Inferior parietal cortex (tissue), 1 donor: ENCODE measurements around the gene KCNAB1.

Experiments
- DNase-seq: peaks from one replicate; pipeline ENCODE4 v3.0.0-alpha.2; 2016; ENCODE audit errors: extremely low spot score

The KCNAB1 gene

DNA sequence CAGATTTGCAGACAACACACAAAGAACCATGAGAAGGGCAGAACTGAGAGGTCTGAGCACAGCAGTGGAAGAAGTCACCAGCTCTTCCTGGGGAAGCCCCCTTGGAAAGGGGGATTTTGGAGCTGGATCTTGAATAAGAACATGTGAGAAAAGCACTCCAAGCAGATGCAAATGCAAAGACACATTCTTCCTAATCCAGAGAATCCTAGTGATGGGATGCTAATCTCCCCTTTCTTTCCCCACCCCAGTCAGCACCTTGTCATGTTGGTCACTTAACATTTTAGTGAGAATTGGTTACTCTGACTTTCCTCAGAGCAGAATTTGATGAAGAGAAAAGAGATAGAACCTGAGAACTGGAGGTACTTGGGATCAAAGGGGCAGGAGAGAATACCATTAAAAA, 286.0 kb downstream of the KCNAB1 start:
- no peak for DNase-seq

DNA sequence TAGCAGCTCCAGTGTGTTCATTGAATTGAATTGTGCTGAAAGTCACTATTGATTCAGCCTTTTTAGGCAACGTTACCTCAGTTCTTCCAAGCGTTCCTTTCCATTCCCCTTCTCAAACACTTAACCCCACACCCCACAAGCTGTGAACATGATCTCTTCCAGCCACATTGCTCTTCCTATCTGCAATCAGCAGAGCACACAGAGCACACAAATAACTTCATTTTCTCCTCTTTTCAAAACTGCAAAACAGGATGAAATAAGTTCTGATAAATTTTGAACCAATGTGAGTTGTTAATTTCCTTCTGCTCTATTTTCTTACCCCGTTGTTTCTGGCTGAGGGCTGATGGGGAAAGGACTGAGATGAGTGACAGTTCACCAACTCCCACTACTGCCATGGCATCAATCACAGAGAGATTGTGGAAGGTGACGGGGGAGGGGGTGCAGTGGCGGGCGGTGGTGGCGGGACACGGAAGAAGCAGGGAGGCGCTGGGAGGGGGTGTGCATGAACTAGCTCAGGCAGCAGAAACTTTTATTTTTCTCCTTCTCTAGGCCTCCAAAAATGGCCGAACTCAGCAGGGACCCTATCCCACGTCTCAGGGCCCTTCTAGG, 287.3 kb downstream of the KCNAB1 start:
- no peak for DNase-seq

DNA sequence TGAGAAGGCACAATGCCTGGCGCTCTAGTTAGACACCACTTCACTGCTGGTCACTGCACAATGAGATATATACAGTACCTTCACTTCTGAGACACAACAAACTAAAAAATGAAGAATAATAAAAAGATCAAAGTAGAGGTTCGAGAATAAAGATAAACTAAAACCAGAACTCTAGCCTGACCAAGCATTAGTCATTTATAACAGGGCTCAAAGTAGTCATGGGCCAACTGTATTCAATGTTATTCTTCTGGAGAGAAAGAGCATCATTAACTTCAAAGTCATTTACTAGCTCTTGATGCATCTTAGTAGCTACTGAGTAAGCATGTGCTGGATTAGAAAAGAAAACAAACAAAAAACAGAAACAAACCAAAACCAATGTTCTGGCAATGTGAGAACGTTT, 289.3 kb downstream of the KCNAB1 start:
- DNase-seq, result no peak

DNA sequence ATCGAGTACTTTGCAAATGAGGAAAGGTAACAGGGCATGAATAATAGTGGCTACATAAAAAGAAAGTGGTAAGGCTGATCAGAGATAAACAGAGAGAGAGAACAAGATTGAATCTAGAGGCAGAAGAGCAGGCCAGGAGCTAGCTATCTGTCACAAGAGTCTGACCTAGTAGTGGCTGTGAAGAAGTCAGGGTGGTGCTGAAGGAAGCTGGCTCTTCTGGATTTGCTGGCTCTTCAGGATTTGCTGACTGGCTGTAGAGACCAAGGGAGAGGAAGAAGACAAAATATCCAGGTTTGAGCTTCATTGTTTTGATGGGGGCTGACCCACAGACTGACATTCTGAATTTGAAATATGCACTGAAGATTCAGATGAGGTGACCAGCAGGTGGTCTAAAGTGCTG, 292.2 kb downstream of the KCNAB1 start:
- no peak for DNase-seq

DNA sequence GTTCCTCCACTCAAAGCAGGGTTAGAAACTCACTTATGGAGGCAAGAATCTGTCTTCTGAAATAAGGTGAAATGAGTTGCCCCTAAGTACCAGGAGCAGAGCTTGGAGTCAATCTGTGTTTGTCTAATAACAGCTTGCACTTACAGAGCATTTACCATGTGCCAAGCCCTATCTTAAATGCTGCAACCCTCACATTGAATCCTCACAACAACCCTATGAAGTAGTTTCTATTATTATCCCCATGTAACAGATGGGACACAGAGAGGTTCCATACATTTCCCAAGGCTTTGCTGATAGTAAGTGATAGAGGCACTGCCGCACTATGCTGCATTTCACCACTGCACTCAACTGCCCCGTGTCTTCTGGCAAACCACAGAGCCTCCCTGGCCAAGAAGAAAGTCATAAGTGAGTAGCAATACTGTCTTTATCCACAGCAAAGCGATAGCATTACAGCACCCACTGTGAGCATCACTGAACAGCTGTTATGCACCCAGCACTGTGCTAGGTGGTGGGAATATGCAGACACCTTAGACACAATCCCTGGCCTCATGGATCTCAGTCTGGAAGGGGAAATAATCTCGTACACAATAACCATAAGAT, 293.0 kb downstream of the KCNAB1 start:
- DNase-seq, result no peak

DNA sequence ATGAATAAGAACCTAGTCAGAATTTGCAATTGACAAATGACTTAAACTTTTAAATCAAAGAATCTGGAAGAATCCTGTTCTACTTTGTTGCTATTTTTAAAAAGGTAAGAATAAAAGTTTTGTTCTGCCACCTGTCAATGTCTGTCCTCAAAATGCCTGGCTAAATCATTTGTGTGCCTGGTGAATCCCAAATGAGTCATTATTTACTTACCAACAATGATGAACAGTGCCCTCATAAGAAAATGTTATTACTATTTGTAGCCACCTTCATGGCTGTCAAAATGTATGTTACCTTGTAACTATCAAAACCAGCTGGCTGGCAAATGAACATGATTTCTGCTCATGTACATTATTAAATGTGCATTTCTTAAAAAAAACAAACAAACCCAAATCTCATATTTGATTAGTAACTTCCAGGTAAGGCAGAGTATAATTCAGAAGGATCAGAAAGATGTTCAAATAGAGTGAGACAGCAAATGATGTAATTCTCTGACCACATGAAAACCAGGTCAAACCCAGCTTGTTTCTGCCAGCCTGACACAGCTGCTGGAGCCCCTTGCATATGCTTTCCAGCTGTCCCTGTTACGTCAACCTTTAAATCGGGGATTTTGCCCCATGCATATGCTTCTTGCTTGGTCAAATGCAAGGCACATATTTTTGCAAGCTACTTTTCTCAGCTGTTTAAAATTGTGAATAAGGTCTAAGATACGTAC, 296.6 kb downstream of the KCNAB1 start:
- DNase-seq, result no peak

DNA sequence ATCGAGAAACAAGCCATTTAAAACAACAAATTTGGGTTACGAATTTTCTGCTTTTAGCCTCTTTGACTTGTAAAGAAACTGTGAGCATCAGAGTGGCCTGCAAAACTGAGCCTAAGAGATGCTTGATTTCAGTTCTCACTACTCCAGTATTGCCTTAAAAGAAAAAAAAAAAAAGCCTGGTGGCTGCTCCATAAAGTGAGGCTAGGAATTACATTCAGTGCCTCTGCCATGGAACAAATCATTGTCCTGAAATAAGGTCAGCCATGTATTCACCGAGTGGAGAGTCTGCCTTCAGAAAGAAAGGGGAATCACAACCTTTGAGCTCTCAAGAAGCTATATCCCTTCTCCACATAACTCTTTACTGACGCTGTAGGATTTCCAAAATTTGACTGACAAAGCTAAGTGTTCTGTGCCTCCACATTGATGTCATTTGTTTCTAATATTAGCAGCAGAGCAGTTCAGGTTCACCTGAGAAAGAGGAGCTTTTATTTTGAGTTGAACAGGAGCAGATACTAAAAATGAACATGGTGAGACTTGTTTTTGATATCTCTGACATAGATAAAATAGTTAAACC, 297.3 kb downstream of the KCNAB1 start:
- DNase-seq, result no peak

DNA sequence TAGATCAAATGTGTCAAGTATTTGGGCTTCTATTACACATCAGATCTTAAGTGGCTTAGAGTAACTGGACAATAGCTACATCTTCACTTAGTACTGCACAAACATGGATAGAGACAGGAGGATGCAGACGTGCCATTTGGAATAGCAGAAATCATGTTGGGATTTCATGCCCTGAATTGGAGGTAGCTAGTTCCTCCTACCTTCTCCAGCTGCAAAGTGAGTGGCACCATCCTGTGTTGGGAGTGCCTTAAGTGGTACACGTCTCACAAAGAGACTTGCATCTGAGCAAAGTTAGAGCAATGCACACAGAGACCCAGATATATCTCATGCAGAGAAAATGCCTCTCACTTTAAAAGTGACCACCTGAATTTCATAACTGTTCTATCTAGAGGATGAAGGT, 298.1 kb downstream of the KCNAB1 start:
- no peak for DNase-seq

DNA sequence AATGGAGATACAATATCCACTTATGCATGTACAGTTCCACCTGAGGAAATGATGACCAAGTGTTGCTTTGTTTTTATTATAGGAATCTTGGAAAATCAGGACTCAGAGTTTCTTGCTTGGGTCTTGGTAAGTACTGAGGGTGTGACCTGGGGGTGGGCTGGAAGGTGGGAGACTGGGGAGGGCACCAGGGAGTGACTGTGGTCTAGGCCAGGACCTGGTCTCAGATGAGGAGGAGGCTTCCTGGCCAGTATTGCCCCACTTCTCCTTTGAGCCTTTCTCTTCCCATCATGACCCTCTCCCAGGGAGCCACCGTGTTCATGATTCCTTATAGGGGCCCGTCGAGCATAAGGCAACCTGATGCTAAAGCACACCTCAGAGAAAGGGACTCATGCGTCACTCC, 301.2 kb downstream of the KCNAB1 start:
- DNase-seq, result no peak

DNA sequence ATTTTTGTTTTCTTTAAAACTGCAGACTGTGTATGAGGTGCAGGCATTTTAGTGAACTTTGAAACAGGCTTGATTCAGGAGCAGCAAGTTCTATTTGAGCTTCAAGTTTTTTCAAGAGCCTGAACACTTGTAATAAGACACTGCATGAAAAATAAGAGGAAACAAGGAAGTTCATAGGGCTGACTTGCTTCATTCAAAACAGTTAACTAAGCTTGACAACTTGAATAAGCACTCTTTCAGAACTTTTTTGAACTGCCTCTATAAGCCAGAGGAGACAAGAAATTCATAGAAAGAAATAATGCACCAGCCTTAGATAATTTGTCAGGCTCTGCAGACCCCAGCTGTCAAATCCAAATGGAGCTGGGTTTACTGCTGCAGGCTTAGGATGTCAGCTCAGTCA, 304.4 kb downstream of the KCNAB1 start:
- no peak for DNase-seq

DNA sequence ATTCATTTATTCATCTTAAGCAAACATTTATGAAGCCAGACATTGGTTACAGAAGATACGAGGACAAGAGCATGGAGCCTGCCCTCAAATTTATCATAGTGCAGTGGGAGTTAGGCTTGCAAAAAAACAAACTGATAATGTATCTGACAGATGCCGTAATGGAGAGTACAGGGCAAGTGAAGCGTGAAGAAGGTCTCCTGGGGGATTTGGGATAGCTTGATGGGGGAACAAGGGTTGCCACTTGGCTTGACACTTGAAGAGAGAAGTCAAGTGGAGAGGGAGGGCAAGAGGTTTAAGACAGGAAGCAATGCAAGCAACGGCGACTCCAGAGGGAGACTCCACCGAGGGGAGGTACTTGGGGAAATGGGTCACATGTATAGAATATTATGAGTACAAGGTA, 305.3 kb downstream of the KCNAB1 start:
- no peak for DNase-seq

DNA sequence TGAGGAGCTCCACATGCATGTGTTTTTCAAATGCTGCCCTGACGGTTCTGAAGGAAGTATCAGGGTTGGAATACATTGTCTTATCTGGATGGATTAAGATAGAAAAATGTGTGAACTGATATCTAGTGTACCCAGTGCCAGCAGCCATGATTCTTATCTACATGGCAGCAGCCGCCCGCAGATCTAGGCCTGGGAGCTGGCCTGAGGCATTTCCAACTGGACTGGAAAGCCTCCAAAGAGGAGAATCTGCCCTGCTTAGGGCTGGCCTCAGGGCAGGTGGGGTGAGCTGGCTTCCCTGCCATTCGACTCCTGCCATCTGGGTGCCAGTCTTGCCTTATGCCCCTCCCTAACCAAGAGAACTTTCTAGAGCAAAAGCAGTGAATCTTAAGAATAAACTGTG, 308.7 kb downstream of the KCNAB1 start:
- no peak for DNase-seq

DNA sequence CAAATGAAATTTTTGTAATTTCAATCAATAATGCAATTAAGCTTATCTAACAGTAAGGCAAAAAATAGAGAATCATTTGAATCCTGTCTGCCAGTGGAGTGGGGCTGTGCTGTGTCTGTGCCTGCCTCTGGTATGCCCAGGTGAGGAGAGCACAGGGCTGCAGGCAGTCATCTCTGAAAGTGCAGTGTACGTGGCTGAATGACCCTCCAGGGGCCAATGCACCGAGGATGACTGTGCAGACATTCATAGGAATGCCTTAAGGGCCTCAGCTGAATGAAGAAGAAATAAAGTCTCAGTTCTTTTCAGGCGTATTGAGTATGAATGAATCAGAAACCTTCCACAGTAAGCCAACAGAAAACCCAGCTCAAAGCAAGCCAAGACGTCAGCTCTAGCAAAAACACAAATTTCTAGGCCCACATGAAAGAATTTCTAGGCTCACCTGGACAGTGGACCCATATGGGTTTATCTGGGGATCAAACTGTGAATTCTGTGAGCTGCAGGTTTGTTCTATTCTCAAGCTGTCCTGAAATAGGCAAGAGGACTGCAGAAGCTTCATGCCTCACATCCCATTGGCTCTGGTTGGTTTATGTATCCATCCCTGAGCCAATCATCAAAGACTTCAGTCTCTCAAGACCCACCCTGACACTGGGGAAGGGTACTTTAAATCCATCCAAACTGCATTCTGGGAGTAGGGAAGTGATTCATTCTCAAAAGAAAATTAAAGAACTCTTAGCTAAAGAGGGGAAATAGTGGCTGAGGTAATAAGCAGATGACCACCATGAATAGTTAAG, 311.2 kb downstream of the KCNAB1 start:
- no peak for DNase-seq

DNA sequence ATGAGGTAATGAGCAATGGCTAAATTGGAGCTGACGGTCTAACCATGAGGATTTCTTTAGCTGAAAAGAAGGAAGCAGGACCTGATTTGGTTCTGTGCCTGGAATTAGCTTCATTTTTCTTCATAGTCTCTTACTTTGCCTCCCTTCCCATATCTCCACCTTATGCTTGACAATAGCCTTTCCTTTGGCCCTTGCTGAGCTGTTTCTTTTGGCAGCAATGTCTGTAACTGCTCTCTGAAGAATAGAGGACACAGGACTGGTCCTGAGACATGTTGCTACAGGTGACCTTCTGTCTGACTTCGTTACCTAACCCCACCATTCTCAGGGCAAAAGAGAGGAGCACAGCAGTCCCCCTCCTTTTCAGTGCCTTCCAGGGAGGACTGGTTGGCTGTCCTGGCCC, 312.2 kb downstream of the KCNAB1 start:
- no peak for DNase-seq

DNA sequence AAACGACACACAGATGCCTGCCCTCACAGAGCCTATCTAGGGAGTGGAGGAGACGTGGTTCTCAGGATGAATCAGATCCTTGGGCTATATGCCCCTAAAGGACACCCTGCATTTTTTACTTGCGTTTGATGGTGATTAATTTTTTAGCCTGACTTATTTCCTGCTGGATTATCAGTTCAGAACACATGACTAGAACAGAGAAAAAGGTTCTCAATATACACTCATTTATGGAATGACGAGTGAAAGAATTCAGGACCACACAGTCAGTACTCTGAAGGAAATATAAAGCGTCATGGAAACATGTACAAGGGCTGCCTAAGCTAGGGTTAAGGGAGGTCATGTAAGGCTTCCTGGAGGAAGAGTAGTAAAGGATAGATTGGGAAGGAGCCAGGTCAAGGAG, 312.8 kb downstream of the KCNAB1 start:
- DNase-seq, result no peak

DNA sequence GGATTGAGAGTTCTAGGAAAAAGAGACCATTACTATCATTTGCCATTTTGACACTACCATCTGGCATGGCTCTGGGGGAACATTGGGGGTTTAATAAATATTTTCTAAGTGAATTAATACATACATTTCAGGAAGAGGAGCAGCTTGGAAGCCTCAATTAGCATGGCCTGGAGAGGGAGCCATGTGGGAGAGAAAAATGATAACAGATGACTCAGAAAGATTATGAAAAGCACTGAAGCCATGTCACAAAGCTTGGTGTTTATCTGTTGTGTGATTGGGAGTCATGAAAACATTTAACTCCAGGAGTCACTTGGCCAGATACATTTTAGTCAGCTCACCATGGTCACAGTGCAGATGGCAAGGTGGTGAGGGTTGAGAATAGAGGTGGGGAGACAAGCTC, 313.5 kb downstream of the KCNAB1 start:
- DNase-seq, result no peak

DNA sequence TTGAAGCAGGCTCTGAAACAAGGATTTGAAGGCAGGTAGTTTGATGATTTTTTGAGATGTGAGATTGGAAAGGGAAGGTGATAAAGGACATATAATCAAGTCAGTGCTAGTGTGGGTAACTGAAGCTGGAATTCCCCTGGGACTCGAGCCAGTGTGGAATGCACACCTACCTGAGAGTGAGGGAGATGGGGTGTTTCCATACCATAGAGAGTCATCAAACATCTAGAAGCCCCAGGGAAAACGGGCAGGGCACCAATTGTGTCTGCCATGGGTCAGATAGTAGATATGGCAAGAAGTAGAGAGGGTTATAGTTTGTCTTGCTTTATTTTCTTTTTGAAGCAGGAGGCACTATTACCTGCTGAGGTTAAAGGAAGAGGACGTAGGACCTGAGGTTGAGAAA, 314.5 kb downstream of the KCNAB1 start:
- no peak for DNase-seq

DNA sequence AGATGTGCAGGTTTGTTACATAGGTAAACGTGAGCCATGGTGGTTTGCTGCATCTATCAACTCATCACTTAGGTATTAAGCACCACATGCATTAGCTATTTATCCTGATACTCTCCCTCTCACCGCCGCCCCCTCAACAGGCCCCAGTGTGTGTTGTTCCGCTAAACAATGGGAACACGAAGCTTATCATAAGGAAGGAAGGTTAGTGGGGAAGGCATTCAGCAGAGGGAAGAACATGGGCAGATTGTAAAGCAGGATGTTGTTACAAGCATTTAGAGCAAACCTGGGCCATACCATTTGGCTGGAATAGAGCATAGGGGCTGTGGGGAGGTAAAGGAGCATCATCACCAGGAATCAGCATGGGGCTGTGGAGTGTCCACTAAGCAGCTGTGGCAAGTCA, 322.7 kb downstream of the KCNAB1 start:
- DNase-seq, result no peak

DNA sequence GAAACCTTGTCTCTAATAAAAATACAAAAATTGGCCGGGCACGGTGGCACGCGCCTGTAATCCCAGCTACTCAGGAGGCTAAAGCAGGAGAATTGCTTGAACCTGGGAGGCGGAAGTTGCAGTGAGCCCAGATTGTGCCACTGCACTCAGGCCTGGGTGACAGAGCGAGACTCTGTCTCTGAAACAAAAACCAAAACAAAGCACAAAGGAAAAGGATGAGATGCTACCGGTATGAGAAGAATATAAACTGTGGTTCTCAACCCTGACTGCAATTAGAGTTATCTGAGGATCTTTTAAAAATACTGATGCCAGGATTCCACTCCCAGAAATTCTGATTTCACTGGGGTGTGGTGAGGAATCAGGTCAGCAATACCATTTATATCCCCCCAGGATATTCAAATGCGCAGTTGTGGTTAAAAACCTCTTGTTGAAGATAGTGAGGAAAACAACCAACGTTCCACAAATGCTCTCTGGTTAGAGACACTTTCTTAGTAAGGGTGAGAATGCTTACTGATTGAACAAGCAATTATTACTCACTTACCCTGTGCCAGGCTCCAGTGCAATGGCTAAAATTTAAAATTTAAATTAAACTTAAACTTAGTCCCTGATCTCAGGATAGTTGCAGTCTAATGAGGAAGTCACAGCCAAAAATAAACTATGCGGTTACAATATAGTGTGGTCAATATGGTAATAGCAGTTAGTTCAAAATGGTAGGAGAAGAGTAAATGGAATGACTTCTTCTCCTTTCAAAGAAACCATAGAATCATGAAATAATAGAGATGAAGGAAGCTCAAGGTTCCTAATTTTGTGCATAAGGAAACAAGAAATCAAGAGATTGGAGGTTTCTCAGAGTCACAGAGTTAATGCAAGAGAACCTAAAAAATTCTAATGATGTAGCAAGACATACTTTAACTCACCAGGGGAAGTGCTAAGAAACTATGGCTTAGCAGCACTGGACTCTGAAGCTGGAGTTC, 325.0 kb downstream of the KCNAB1 start:
- no peak for DNase-seq

DNA sequence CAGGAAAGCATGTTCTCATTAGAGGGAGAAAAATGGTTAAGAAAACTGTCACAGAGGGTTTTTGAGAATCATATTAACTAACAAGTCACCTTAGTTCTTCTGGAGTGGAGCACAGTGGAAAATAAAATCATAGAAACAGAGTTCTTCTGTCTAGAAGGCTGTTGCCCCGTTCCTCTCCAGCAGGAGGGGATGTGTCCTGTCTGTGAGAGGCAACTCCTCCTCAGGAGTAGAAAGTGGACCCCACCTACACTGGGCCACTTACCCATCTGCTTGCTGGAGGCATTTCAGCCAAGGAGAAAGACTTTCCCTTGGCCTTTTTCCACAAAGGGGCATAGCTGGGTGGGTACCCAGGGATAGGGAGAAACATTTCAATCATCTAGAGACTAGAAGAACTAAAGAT, 327.9 kb downstream of the KCNAB1 start:
- DNase-seq, result no peak
